Measurements from ENCODE around the gene SALL1. TPM values are rescaled to one million over a fixed set of nuclear protein-coding genes. Genes with fewer than 3 reads are reported as not detected.

SALL1 gene
- total and polyA plus RNA-seq, 3 experiments from 2014 or later: not detected

DNA sequence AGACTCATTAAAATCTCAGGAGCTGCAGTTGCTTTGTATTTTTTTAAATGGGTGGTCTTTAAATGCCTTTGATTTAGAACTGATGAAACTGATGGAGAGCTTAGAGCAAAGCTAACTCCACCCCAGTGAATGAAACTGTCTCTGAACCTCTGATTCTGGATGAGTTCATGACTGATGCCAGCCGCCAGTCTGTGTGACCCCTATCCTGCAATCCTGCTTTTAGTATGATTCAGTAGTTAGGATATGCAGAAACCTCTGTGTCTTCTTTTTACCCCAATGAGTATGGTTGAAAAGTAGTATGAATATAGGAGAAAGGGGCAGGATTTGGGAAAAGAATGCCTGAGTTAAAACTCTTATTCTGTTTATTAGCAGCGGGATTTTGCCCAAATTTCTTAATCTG, 12.3 kb upstream of the SALL1 start:
- CTCF ChIA-PET: no interaction called here
- Mint-ChIP-seq H3K27ac (no peak overlapping the region), H3K4me1 (no peaks in the 10 kb centered on the region), H3K9me3 (peaks cover 0 to 6% (median 2%) of the 10 kb centered on the region in 5 donors), H3K36me3 (no peaks in the 10 kb centered on the region), H3K4me3 (no peak overlapping the region), H3K27me3 (peaks cover 4 to 20% of the 10 kb centered on the region in 2 donors)
- Histone ChIP-seq H3K27me3 (ENCODE audit: insufficient read depth, low read length, poor library complexity, severe bottlenecking) (no peaks in the 10 kb centered on the region), H3K4me1 (ENCODE audit: insufficient read depth, low read length) (no peaks in the 10 kb centered on the region), H3K27ac (ENCODE audit: low read depth, low read length) (no peak overlapping the region), H3K4me3 (ENCODE audit: low read length) (no peak overlapping the region), H3K36me3 (ENCODE audit: insufficient read depth, low read length) (no peaks in the 10 kb centered on the region), H3K9me3 (ENCODE audit: low read length) (no peaks in the 10 kb centered on the region)
- POLR2A ChIA-PET: no interaction called here
- DNase-seq: no peak

DNA sequence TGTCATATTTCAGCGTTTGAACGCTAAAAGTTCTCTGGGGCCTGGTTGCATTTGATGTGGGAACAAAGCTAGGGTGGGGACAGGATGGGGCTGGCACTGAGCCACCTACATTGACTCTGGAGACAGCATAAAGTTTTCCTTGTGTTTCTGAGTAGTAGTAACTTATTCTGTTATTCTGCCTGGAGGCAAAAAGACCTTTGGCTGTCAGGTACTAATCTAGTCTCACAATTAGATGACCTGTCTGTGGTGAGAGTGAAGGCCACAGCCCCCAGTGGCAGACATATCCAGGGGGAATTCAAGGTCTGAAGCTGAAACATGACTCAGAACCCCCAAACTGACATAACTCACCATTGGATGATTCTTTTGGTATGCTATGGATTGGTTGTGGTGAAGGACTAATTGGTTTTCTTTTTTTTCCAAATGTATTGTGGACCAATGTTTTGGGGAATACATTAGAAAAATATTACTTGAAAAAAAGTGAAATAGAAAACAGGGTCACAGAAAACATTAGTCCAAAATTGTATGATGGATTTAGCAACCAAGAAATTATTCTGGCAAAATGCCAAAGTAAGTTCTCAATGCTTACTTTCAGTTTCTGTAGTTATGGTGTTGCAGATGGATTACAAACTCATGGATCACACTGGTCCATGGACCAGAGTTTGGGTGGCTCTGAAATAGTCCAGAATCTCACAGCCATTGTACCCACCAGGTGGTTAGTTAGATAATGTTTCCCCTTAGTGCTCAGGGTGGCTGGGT, 10.5 kb upstream of the SALL1 start:
- no peak overlapping the region for H3K4me3 Mint-ChIP-seq
- no peaks in the 10 kb centered on the region for H3K36me3 Mint-ChIP-seq
- no peak overlapping the region for H3K27ac ChIP-seq (ENCODE audit: low read depth, low read length)
- H3K9me3 Mint-ChIP-seq: peaks cover 2 to 6% (median 3%) of the 10 kb centered on the region in 5 donors
- no peak overlapping the region for H3K27ac Mint-ChIP-seq
- no peaks in the 10 kb centered on the region for H3K4me1 ChIP-seq (ENCODE audit: insufficient read depth, low read length)
- no peaks in the 10 kb centered on the region for H3K9me3 ChIP-seq (ENCODE audit: low read length)
- no peaks in the 10 kb centered on the region for H3K36me3 ChIP-seq (ENCODE audit: insufficient read depth, low read length)
- H3K27me3 ChIP-seq (ENCODE audit: insufficient read depth, low read length, poor library complexity, severe bottlenecking): no peaks in the 10 kb centered on the region
- no peak for DNase-seq
- H3K4me3 ChIP-seq (ENCODE audit: low read length): no peak overlapping the region
- H3K27me3 Mint-ChIP-seq: peaks cover 14 to 36% of the 10 kb centered on the region in 2 donors
- POLR2A ChIA-PET: no interaction called here
- CTCF ChIA-PET: no interaction called here
- H3K4me1 Mint-ChIP-seq: no peaks in the 10 kb centered on the region

DNA sequence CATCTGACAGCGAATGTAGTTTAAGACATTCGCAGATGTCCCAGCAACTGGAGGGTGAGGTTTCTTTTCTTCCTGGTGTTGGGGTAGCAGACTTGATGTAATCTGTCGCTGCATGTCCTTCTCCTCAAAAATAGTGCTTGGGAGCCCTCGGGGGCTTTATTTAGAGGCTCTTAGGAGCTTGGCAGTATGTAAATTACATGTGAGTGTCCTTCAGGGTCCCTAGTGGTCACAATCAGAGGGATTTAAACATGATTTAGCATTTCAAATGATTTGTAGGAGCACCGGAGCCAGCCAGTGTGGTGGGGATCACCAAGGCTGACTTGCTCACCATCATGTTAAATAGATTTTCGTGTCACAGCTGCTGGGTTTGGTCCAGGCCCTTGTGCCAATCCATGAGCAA, 8.8 kb upstream of the SALL1 start:
- H3K27ac ChIP-seq (ENCODE audit: low read depth, low read length): no peak overlapping the region
- POLR2A ChIA-PET: no interaction called here
- H3K36me3 Mint-ChIP-seq: no peaks in the 10 kb centered on the region
- no peaks in the 10 kb centered on the region for H3K4me1 ChIP-seq (ENCODE audit: insufficient read depth, low read length)
- H3K4me1 Mint-ChIP-seq: no peaks in the 10 kb centered on the region
- H3K27ac Mint-ChIP-seq: no peak overlapping the region
- peaks cover 2 to 7% (median 3%) of the 10 kb centered on the region in 5 donors for H3K9me3 Mint-ChIP-seq
- no peaks in the 10 kb centered on the region for H3K9me3 ChIP-seq (ENCODE audit: low read length)
- no peak overlapping the region for H3K4me3 Mint-ChIP-seq
- DNase-seq: no peak
- H3K36me3 ChIP-seq (ENCODE audit: insufficient read depth, low read length): no peaks in the 10 kb centered on the region
- no peak overlapping the region for H3K4me3 ChIP-seq (ENCODE audit: low read length)
- CTCF ChIA-PET: no interaction called here
- peaks cover 25 to 47% of the 10 kb centered on the region in 2 donors for H3K27me3 Mint-ChIP-seq
- H3K27me3 ChIP-seq (ENCODE audit: insufficient read depth, low read length, poor library complexity, severe bottlenecking): peaks cover 3% of the 10 kb centered on the region

DNA sequence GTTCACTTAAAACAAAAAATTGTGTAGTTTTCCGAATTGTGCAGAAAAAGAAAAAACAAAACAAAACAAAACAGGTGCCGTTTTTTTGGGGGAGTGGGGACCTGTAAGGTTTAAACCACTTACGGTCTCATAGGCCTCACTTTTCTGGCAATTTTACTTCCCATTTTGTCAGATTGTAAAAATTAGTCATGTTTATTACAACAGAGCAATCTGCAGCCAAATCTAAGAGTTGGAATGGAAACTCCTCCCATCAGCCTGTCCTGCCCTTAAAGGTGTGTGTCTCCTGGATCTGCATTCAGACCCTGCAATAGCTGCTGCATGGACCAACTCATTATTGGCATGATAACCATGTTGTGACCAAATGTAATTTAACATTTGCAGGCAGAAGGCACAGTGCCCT, 8.2 kb upstream of the SALL1 start:
- DNase-seq: no peak
- Mint-ChIP-seq H3K27me3 (peaks cover 25 to 50% of the 10 kb centered on the region in 2 donors), H3K9me3 (peaks cover 2 to 7% (median 3%) of the 10 kb centered on the region in 5 donors), H3K4me3 (no peak overlapping the region), H3K27ac (no peak overlapping the region), H3K4me1 (no peaks in the 10 kb centered on the region), H3K36me3 (no peaks in the 10 kb centered on the region)
- Histone ChIP-seq H3K27ac (ENCODE audit: low read depth, low read length) (no peak overlapping the region), H3K9me3 (ENCODE audit: low read length) (no peaks in the 10 kb centered on the region), H3K27me3 (ENCODE audit: insufficient read depth, low read length, poor library complexity, severe bottlenecking) (peaks cover 5% of the 10 kb centered on the region), H3K4me1 (ENCODE audit: insufficient read depth, low read length) (no peaks in the 10 kb centered on the region), H3K4me3 (ENCODE audit: low read length) (no peak overlapping the region), H3K36me3 (ENCODE audit: insufficient read depth, low read length) (no peaks in the 10 kb centered on the region)
- ChIA-PET POLR2A (no interaction called here), CTCF (no interaction called here)

DNA sequence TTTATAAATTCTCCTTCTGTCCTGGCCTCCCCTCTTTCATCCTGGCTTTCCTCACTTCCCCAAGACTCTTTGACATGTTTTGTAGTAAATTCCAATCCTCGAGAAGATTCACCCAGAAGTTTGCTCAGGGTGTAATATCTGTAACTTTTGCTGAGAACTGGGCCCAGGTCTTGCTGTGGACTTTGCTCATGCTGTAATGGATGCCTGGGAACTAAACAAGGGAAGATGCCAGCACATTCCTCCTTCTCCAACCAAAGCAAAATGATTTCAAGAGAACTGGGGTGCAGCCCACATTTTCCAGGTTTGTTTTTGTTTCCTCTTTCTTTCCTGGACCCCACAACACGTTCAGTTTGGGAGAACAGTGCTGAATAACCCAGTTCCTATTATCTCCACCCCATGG, 6.6 kb upstream of the SALL1 start:
- H3K27me3 Mint-ChIP-seq: peaks cover 40 to 66% of the 10 kb centered on the region in 2 donors
- POLR2A ChIA-PET: no interaction called here
- CTCF ChIA-PET: no interaction called here
- H3K4me1 Mint-ChIP-seq: peaks cover 3 to 5% (median 4%) of the 10 kb centered on the region in 3 donors
- no peak overlapping the region for H3K27ac Mint-ChIP-seq
- Histone ChIP-seq H3K27me3 (ENCODE audit: insufficient read depth, low read length, poor library complexity, severe bottlenecking) (peaks cover 5% of the 10 kb centered on the region), H3K4me1 (ENCODE audit: insufficient read depth, low read length) (no peaks in the 10 kb centered on the region), H3K27ac (ENCODE audit: low read depth, low read length) (no peak overlapping the region), H3K36me3 (ENCODE audit: insufficient read depth, low read length) (no peaks in the 10 kb centered on the region), H3K9me3 (ENCODE audit: low read length) (no peaks in the 10 kb centered on the region), H3K4me3 (ENCODE audit: low read length) (no peak overlapping the region)
- no peaks in the 10 kb centered on the region for H3K36me3 Mint-ChIP-seq
- no peak overlapping the region for H3K4me3 Mint-ChIP-seq
- no peak for DNase-seq
- H3K9me3 Mint-ChIP-seq: peaks cover 3 to 17% (median 11%) of the 10 kb centered on the region in 5 donors

DNA sequence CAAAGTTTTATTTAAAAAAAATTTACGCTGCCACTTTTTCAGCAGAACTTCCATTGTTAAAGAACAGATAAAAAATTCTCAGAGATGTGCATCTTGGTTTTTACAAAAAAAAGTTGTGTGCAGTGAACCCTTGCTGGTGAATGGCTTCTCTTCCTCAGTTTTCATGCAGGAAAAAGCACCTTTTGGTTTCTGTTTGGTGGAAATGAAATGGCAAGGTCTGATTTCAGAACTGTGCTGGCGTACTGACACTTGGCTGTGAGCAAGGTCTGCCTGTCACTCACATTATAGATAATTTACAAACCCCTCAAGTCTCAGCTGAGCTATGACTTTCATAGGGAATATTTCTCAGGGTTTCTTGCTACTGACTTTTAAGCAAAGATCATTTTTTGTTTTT, 5.7 kb upstream of the SALL1 start:
- Mint-ChIP-seq H3K27ac (no peak overlapping the region), H3K27me3 (peaks cover 41 to 67% of the 10 kb centered on the region in 2 donors), H3K4me3 (no peak overlapping the region), H3K4me1 (peaks cover 3 to 6% (median 4%) of the 10 kb centered on the region in 3 donors), H3K9me3 (peaks cover 3 to 17% (median 11%) of the 10 kb centered on the region in 5 donors), H3K36me3 (no peaks in the 10 kb centered on the region)
- no peak overlapping the region for H3K27ac ChIP-seq (ENCODE audit: low read depth, low read length)
- POLR2A ChIA-PET: no interaction called here
- no peaks in the 10 kb centered on the region for H3K4me1 ChIP-seq (ENCODE audit: insufficient read depth, low read length)
- H3K9me3 ChIP-seq (ENCODE audit: low read length): no peaks in the 10 kb centered on the region
- no peak for DNase-seq
- no peak overlapping the region for H3K4me3 ChIP-seq (ENCODE audit: low read length)
- no peaks in the 10 kb centered on the region for H3K36me3 ChIP-seq (ENCODE audit: insufficient read depth, low read length)
- peaks cover 5% of the 10 kb centered on the region for H3K27me3 ChIP-seq (ENCODE audit: insufficient read depth, low read length, poor library complexity, severe bottlenecking)
- CTCF ChIA-PET: no interaction called here

DNA sequence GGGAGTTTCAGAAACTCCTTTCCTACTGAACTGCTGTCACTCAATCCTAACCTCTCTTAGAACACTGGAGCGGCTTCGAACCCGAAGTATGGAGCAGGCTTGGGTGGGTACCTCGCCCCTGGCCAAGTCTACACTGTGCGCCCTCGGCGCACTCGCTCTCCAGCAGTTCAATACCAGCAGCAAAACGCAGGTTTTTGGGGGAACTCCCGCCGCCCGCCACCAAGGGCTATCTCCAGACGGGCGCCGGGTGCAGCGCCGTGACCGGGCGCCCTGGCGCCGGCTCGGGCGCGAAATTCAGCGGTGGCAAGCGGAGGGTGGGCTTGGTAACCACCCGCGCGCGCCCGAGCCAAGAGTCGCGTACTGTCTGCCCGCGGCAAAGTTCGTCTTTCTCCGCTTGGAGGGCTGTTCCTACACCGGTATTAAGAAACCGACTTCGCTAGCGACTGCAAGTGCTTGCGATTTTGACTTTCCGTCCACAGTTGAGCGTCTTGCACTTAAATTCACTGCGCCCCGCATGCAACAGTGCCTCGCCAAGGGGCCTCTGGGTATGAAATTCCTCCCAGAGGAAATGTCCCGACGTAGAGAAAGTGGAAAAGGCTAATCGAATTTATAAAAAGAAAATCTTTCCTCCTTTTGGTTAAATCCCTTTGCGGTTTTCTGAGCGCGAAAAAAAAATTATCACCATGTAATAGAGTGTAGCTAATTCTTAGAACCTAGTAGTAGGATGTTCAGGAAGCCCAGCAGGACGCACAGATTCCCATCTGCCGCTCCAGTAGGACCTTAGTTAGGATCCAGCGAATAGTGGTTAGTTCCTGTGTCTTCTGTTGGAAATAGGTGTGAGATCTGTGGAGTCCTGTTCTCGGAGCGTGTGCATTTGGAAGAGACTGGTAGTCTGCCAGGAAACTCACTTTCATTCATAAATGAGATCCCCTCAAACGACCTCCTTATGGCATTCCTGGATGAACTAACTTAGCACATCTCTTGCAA, 5.0 kb upstream of the SALL1 start:
- no peak overlapping the region for H3K27ac Mint-ChIP-seq
- H3K36me3 ChIP-seq (ENCODE audit: insufficient read depth, low read length): no peaks in the 10 kb centered on the region
- no peaks in the 10 kb centered on the region for H3K9me3 ChIP-seq (ENCODE audit: low read length)
- H3K4me3 Mint-ChIP-seq: no peak overlapping the region
- POLR2A ChIA-PET: no interaction called here
- CTCF ChIA-PET: no interaction called here
- no peaks in the 10 kb centered on the region for H3K4me1 ChIP-seq (ENCODE audit: insufficient read depth, low read length)
- DNase-seq: no peak
- H3K27me3 ChIP-seq (ENCODE audit: insufficient read depth, low read length, poor library complexity, severe bottlenecking): peaks cover 5% of the 10 kb centered on the region
- no peaks in the 10 kb centered on the region for H3K36me3 Mint-ChIP-seq
- peaks cover 36 to 67% of the 10 kb centered on the region in 2 donors for H3K27me3 Mint-ChIP-seq
- H3K4me3 ChIP-seq (ENCODE audit: low read length): no peak overlapping the region
- H3K27ac ChIP-seq (ENCODE audit: low read depth, low read length): no peak overlapping the region
- H3K4me1 Mint-ChIP-seq: peaks cover 3 to 6% (median 4%) of the 10 kb centered on the region in 3 donors
- peaks cover 3 to 17% (median 11%) of the 10 kb centered on the region in 5 donors for H3K9me3 Mint-ChIP-seq

DNA sequence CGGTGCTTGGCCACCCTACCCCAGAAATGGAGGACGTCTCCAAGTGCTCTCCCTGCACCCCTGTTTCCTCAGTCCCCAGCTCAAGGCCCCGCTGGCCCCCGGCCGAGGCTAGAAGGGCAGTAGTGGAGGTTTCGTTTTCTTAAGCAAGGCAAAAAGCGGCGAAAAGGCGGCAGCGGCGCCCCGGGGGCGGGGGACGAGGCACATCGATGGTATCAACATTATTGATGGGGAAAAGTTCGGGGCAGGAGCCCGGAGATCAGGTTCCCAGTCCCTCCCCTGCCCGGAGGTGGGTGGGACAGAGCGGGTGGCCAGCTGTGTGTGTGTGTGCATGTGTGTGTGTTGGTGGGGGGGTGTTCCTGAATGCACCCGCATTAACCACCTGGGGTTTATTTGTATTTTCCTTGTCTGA, 4.1 kb upstream of the SALL1 start:
- H3K4me3 Mint-ChIP-seq: no peak overlapping the region
- peaks cover 3 to 6% (median 4%) of the 10 kb centered on the region in 3 donors for H3K4me1 Mint-ChIP-seq
- no peak overlapping the region for H3K27ac Mint-ChIP-seq
- no peak for DNase-seq
- H3K36me3 ChIP-seq (ENCODE audit: insufficient read depth, low read length): no peaks in the 10 kb centered on the region
- H3K4me3 ChIP-seq (ENCODE audit: low read length): no peak overlapping the region
- H3K27me3 Mint-ChIP-seq: peaks cover 36 to 66% of the 10 kb centered on the region in 2 donors
- H3K4me1 ChIP-seq (ENCODE audit: insufficient read depth, low read length): no peaks in the 10 kb centered on the region
- no peaks in the 10 kb centered on the region for H3K36me3 Mint-ChIP-seq
- H3K27me3 ChIP-seq (ENCODE audit: insufficient read depth, low read length, poor library complexity, severe bottlenecking): peaks cover 5% of the 10 kb centered on the region
- CTCF ChIA-PET: no interaction called here
- peaks cover under 1 to 17% (median 8%) of the 10 kb centered on the region in 5 donors for H3K9me3 Mint-ChIP-seq
- POLR2A ChIA-PET: no interaction called here
- no peak overlapping the region for H3K27ac ChIP-seq (ENCODE audit: low read depth, low read length)
- H3K9me3 ChIP-seq (ENCODE audit: low read length): no peaks in the 10 kb centered on the region

Data from CD8-positive, alpha-beta memory T cell (primary cell).